HG02970 (cell line): ENCODE data around the gene RIMS4.

Source experiments
- ATAC-seq: cut with Tn5 transposase; IDR thresholded peaks from one replicate; pipeline ENCODE4 v1.9.1; 2021; ENCODE audit warnings: mild to moderate bottlenecking, moderate library complexity, moderate number of reproducible peaks; ENCODE audit not compliant: unreplicated experiment, low FRiP score

Gene RIMS4

GRCh38 chr20:44705364-44706094, 104.8 kb downstream of the RIMS4 start:
- ATAC-seq: no peak

GRCh38 chr20:44704551-44704971, 105.8 kb downstream of the RIMS4 start:
- no peak for ATAC-seq

GRCh38 chr20:44703956-44704488, 106.3 kb downstream of the RIMS4 start:
- no peak for ATAC-seq

- ATAC-seq: no peak
These were observed 107.0 kb downstream of the RIMS4 start for GRCh38 chr20:44703183-44703925.

GRCh38 chr20:44702776-44703175, 107.6 kb downstream of the RIMS4 start:
- no peak for ATAC-seq

- ATAC-seq: no peak
These were observed 108.5 kb downstream of the RIMS4 start for GRCh38 chr20:44701858-44702256.
